NCI-H2081 (cell line): Measurements from ENCODE around the gene SEC23B.
A peak's percentile ranks its signal among the peaks of the same experiment; 100 is the strongest.
"Not testable (repeated sequence)": the region's sequence is repeated elsewhere in the genome, so short reads cannot be mapped to it uniquely, and the experiment has no call there.

Source experiments
- DNase-seq, 2 experiments: peaks; one replicate each; lab custom pipeline; 2025; lab: John Stamatoyannopoulos, UW

The SEC23B gene

GRCh38 chr20:18507218-18508191 lies at the start of gene SEC23B:
Gene SEC23B, plus strand, starts transcription at chr20:18507940. Its CDS starts 2,896 bp downstream, at chr20:18510836.
- peak; percentile 95 to 98 for DNase-seq

- no peak for DNase-seq
Observed at GRCh38 chr20:18465536-18466200, 42.1 kb upstream of the SEC23B start.

- peak in 1 of 2 experiments; percentile 55 for DNase-seq
Observed at GRCh38 chr20:18466574-18466893, 41.2 kb upstream of the SEC23B start.

- DNase-seq: peak; percentile 95 to 97
Observed at GRCh38 chr20:18466894-18467730, 40.6 kb upstream of the SEC23B start, which contains the start of the genes DZANK1 and POLR3F. Gene DZANK1, minus strand, starts transcription at chr20:18467030. Its CDS starts 1,672 bp downstream, at chr20:18465358. Gene POLR3F, plus strand, starts transcription at chr20:18467390. Its CDS starts 117 bp downstream, at chr20:18467507.

GRCh38 chr20:18477218-18477617 lies 30.5 kb upstream of the SEC23B start:
- no peak for DNase-seq

- DNase-seq: no peak
Observed at GRCh38 chr20:18477821-18478220, 29.9 kb upstream of the SEC23B start.

- DNase-seq: no peak
Observed at GRCh38 chr20:18481596-18481995, 26.1 kb upstream of the SEC23B start.

GRCh38 chr20:18488301-18488700 lies 19.4 kb upstream of the SEC23B start:
- DNase-seq: no peak

- no peak for DNase-seq
Observed at GRCh38 chr20:18496042-18496441, 11.7 kb upstream of the SEC23B start.

- peak; percentile 79 to 91 for DNase-seq
Observed at GRCh38 chr20:18496740-18497592, 10.8 kb upstream of the SEC23B start, which contains the start of gene RBBP9. Gene RBBP9, minus strand, starts transcription at chr20:18497225. Its CDS starts 58 bp downstream, at chr20:18497167.

GRCh38 chr20:18497603-18498002 lies 10.1 kb upstream of the SEC23B start:
- no peak for DNase-seq

- not testable (repeated sequence) for DNase-seq
Observed at GRCh38 chr20:18501672-18502071, 6.1 kb upstream of the SEC23B start.

GRCh38 chr20:18504479-18505060 lies 3.2 kb upstream of the SEC23B start:
- DNase-seq: no peak

GRCh38 chr20:18506744-18507143 lies 996 bp upstream of the SEC23B start:
- DNase-seq: peak in 1 of 2 experiments; percentile 18

GRCh38 chr20:18511571-18511970 lies 3.8 kb downstream of the SEC23B start:
- DNase-seq: no peak

GRCh38 chr20:18513208-18513607 lies 5.5 kb downstream of the SEC23B start:
- no peak for DNase-seq

GRCh38 chr20:18514127-18514526 lies 6.4 kb downstream of the SEC23B start:
- no peak for DNase-seq

GRCh38 chr20:18515973-18516372 lies 8.2 kb downstream of the SEC23B start:
- DNase-seq: no peak

- not testable (repeated sequence) for DNase-seq
Observed at GRCh38 chr20:18522066-18522465, 14.3 kb downstream of the SEC23B start.

- no peak for DNase-seq
Observed at GRCh38 chr20:18523066-18523465, 15.3 kb downstream of the SEC23B start.
